Epidermal melanocyte (primary cell): ENCODE results near the gene RNF11.

Source experiments
- DNase-seq: peaks from one replicate; pipeline ENCODE4 v3.0.0; 2011; ENCODE audit warnings: low spot score; ENCODE audit not compliant: insufficient read length

The RNF11 gene

DNA sequence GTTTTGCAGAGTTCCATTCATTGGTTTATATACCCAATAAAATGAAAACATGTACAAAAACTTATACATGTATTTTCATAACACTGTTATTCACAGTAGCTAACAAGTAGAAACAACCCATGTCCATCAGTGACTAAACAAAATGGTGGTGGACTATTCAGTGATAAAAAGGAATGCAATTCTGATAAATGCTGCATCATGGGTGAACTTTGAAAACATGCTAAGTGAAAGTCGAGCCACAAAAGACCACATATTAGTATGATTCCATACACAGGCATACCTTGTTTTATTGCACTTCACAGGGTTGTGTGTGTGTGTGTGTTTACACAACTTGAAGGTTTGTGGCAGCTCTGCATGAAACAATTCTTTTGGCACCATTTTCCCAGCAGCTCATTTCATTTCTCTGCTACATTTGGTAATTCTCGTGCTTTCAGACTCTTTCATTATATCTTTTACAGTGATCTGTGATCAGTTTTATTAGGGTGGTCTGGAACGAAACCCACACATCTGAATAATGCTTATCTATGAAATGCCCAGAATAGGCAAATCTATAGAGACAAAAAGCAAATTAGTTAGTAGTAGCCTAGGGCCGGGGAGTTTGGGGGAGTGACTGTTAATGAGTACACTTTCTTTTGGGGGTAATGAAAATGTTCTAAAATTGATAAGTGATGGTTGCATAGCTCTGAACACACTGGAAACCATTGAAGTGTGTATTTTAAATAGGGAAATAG is 27.2 kb downstream of the RNF11 start:
- no peak for DNase-seq

GRCh38 chr1:51264451-51264850 is 28.4 kb downstream of the RNF11 start:
- no peak for DNase-seq

DNA sequence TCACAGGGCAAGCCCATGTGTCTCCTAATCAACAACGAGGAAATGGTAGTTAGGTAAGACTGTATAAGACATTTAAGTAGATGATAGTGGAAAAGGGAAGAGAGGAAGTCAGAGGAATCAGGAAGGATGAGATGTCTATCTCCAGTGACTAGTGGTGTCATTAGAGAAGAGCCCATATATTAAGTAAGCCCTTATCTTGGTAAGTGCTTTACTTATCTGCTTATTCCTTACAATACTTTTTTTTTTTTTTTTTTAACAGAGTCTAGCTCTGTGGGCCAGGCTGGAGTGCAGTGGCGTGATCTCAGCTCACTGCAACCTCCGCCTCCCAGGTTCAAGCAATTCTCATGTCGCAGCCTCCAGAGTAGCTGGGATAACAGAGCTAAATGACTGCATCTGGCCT is 29.5 kb downstream of the RNF11 start:
- no peak for DNase-seq

DNA sequence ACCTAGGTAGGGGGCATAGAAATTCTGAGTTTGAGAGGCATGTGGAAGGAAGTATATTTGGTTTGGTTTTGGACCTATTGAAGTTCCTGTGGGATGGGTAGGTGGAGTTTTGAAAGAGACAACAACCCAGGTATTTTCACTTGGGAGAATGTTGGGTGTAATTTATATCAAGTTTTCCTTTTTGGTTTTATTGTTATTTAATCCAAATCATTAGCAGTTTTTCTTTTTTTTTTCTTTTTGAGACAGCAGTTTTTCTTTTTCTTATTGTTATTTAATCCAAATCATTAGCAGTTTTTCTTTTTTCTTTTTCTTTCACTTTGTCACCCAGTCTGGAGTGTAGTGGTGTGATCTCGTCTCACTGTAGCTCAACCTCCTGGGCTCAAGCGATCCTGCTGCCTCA is 30.1 kb downstream of the RNF11 start:
- DNase-seq, result no peak

- no peak for DNase-seq
These were observed 30.7 kb downstream of the RNF11 start for GRCh38 chr1:51266791-51267190.

DNA sequence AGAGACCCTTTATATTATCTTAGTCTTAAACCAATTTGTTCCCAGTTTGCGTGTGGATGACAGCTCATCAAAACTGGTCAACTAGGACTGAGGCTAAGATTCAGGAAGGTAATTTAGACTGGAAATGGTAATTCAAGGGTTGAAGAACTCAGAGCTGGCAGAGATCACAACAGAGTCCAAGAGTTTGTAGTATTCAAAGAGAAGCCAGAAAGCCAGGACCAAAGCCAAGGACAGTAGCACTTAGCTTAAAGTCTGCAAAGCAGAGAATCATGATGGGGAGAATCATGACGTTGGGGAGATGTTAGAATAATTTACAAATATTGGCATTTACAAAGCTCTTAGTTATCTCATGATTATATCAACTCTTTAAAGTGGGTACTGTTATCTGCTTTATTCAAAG is 32.6 kb downstream of the RNF11 start:
- DNase-seq, result no peak

GRCh38 chr1:51270751-51271150 is 34.7 kb downstream of the RNF11 start:
- no peak for DNase-seq

- no peak for DNase-seq
These were observed 36.8 kb downstream of the RNF11 start for GRCh38 chr1:51272916-51273315.

DNA sequence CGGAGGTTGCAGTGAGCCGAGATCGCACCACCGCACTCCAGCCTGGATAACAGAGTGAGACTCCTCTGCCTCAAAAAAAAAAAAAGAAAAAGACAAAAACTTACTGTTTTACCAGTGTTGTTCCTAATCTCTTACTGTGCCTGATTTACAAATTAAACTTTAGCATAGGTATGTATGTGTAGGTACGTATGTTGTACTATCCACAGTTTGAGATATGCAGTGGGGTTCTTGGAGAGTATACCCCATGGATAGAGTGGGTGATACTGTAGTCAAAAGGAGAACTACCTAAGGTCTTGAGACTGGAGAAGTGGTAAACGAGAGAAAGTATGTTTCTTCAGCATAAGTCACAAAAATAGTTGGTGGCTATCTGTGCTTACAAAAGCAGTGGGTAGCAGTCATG is 38.6 kb downstream of the RNF11 start:
- DNase-seq, result no peak

DNA sequence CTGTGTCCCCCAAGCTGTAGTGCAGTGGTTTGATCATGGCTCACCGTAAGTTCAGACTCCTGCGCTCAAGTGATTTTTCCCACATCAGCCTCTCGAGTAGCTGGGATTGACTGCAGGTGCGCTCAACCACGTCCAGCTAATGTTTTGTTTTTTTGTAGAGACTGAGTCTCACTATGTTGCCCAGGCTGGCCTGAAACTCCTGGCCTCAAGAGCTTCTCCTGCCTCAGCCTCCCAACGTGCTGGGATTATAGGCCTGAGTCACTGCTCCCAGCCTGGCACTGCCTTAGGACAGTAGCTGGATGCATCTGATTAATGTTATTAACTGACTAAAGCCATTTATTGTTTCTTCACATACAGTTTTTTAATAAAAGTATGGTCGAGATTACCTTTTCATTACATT is 40.2 kb downstream of the RNF11 start:
- no peak for DNase-seq

- DNase-seq, result no peak
These were observed 44.4 kb downstream of the RNF11 start for GRCh38 chr1:51280321-51280978.

DNA sequence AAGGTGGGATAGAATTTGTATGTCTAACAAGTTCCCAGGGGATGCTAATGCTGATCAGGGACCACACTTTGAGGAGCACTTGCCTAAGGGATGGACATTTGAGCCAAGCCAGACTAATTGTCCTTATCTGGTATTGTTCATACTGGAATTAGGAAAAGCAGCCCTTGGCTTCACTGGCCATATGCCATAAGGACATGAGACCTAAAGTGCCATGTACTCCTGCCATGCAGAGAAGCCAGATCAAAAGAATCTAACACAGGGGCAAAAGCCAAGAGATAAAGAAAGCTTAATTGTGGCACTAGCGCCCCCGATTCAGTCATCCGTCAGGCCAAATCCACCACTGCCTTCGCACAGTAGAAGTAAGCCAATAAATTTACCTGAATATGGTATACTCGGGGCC is 45.7 kb downstream of the RNF11 start:
- no peak for DNase-seq

GRCh38 chr1:51282605-51283004 is 46.5 kb downstream of the RNF11 start:
- no peak for DNase-seq

DNA sequence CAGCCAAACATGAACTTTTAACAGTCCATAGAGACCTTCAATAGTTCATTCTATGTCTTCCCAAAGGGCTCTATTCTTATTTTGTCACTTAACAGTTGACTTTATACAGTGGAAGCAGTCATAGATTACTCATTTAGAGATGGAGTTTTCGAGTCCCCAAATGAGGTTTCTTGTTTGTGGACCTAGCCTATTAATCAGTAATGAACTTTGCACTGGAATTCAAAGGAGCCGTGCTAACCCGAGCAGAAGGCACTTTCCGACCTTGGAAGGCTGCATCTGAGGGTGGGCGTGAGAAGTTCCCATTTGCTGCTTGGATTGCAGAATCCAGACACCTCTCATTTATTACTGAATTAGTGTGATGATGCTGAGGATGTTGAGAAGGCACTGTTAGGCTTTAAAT is 47.9 kb downstream of the RNF11 start:
- DNase-seq, result no peak

GRCh38 chr1:51284487-51284954 is 48.4 kb downstream of the RNF11 start:
- DNase-seq, result no peak

DNA sequence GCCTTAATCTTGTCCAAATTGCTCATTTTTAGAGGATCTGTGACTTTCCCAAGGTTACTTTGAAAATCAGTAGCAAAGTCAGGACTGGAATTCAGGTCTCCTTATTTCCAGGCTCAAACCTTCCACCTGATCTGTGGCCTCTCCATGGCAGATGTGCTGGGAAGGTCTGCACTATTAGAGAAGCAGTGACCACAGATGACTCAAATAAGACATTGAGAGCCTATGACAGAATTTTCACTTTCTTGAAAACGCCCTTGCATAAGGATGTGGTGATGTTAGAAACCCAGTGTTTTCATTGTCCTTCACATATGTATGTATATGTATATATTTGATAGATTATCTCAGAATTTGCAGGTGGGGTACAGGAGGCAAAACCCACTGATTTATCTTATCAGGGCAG is 49.0 kb downstream of the RNF11 start:
- DNase-seq, result no peak

- DNase-seq, result no peak
These were observed 51.9 kb downstream of the RNF11 start for GRCh38 chr1:51287966-51288365.

DNA sequence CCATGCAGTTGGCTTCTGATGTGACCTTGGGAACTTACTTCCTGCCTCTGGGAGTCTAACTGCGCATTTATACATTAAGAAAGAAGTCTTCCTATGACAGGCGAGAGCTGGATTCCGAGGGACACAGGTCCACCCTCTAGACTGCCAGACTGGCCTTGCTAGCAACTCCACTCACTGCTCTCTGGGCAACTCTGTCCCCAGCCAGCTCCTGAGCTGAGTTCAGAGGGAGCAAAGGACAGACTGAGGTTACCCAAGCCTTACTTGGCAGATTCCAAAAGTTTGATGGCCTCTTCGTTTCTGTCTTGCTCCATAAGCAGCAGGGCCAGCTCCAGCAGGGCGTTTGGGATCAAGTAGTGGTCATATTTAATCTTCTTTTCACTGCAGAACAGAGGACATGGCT is 52.5 kb downstream of the RNF11 start:
- DNase-seq, result no peak

DNA sequence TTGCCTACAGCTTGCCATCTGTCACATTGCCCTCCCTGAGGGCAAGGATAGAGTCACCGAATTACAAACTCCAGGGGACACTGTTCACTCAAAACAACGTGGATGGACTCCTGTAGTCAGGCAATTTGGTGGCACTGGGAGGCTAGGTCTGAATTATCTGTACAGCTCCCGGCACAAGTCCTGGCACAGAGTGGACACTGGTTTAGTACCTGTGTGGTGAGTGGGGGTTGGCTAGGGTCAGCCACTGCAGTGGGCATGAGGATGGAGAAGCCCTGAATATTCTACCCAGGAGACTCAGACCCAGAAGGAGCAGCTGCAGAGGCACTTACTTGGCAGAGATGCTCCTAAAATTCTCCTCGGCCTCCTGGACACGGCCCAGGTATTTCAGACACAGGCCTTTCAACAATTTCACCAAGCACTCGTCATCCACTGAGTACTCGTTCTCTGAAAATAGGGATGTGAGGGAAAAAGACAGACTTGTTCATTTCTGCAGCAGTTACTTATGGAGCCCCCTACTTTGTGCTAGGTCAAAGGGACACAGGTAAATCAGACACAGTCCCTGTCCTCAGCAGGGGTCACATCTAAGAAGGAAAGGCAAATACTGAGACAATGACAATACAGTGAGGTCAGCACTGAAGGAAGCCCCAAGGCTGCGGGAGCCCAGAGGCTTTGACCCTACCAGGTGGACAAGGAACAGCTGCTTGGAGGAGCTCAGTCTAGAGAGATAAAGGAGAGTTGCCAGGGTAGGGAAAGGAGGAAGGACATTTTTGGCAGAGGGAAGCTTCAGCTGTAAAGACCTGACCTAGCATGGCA is 53.8 kb downstream of the RNF11 start:
- DNase-seq, result no peak

- DNase-seq, result no peak
These were observed 54.4 kb downstream of the RNF11 start for GRCh38 chr1:51290489-51290847.

DNA sequence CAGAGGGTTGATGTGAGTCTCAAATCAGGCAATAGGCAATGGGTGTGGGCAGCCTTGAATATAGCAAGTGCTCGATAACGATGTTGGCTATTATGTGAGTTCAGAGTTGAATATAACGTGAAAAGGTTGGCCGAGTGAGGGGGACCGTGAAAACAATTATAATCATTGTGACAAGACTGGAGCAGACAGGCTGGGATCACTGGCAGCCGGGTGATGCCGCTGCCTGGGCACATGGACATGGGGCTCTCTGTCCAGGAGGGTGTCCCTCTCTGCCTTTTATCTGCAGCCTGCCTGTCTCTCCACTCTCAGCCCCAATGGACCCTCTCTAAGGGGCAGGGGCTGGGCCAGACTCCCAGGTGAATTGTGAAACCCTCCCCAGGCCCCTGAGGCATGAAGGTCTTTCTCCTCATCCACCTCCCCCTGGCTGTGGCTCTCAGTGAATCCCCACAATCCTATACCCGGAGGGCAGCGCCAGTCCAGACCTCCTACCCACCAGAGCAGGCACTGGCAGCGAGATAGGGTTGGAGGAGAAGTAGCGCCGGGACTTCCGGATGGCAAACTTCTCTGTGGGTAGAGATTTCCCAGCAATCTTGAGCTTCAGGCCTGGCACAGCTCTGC is 57.9 kb downstream of the RNF11 start:
- no peak for DNase-seq
